Fibroblast of the aortic adventitia (primary cell): Measurements from ENCODE around the gene CSRP3. TPM values are rescaled to one million over a fixed set of nuclear protein-coding genes. Genes with fewer than 3 reads are reported as not detected.

ENCODE experiments used
- DNase-seq: peaks from one replicate; pipeline ENCODE4 v3.0.0-alpha.2; 2010; ENCODE audit warnings: low read depth
- H3K4me3 ChIP-seq: 2 replicates; pipeline ENCODE4 v1.5.1; 2011; ENCODE audit warnings: low read depth, mild to moderate bottlenecking, control low read depth, low read length, moderate library complexity
- total RNA-seq: library from RNA; depleted of rRNA; stranded (reverse); fragments of >200 nt; gene quantifications from 2 replicates; pipeline ENCODE4 v1.2.3, GENCODE V29; 2012; ENCODE audit warnings: low replicate concordance
- TF ChIP-seq, protein P1 (sequence below): IDR thresholded peaks from 2 replicates; pipeline ENCODE4 v1.5.1; 2011; ENCODE audit warnings: mild to moderate bottlenecking, low read length, control low read depth, inconsistent platforms; ENCODE audit not compliant: insufficient read depth

CSRP3 gene
- total RNA-seq, 1 donor, result 0.27 TPM

DNA sequence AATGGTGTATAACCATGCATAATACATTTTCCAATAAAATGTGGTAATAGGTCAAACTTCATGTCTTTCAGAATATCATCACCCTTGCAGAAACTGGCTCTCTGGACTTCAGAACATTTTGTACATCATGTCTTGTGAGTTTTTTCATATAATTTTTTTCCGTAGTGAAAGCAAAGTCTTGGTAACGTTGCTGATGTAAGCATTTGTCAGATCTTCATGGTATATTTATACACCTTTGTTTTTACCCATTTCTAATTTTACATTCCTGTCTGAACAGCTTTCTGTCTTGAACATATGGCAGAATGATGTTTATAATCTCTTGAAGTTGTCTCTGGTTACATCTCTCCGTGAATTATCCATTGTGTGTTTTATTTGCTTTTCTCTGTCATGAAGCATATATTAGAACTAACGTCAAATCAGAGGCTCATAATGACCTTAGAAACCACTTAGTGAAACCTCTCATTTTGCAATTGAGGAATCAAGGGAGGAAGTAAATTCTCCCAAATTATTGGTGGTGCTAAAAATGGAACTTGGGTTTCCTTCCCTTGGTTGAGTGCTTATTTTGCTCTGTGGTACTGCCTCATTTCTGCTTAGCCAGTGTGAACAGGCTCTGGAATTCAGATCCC is 37.4 kb downstream of the CSRP3 start:
- TF ChIP-seq, protein P1, sequence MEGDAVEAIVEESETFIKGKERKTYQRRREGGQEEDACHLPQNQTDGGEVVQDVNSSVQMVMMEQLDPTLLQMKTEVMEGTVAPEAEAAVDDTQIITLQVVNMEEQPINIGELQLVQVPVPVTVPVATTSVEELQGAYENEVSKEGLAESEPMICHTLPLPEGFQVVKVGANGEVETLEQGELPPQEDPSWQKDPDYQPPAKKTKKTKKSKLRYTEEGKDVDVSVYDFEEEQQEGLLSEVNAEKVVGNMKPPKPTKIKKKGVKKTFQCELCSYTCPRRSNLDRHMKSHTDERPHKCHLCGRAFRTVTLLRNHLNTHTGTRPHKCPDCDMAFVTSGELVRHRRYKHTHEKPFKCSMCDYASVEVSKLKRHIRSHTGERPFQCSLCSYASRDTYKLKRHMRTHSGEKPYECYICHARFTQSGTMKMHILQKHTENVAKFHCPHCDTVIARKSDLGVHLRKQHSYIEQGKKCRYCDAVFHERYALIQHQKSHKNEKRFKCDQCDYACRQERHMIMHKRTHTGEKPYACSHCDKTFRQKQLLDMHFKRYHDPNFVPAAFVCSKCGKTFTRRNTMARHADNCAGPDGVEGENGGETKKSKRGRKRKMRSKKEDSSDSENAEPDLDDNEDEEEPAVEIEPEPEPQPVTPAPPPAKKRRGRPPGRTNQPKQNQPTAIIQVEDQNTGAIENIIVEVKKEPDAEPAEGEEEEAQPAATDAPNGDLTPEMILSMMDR, result no peak
- no peak overlapping the region for H3K4me3 ChIP-seq
- no peak for DNase-seq

GRCh38 chr11:19163617-19164016 is 38.2 kb downstream of the CSRP3 start:
- no peak for DNase-seq
- H3K4me3 ChIP-seq, result no peak overlapping the region
- TF ChIP-seq, protein P1, result no peak

GRCh38 chr11:19162951-19163505 is 38.8 kb downstream of the CSRP3 start:
- no peak for DNase-seq
- no peak overlapping the region for H3K4me3 ChIP-seq
- TF ChIP-seq, protein P1, result no peak

- TF ChIP-seq, protein P1, result no peak
Observed at GRCh38 chr11:19161651-19162050, 40.1 kb downstream of the CSRP3 start.

DNA sequence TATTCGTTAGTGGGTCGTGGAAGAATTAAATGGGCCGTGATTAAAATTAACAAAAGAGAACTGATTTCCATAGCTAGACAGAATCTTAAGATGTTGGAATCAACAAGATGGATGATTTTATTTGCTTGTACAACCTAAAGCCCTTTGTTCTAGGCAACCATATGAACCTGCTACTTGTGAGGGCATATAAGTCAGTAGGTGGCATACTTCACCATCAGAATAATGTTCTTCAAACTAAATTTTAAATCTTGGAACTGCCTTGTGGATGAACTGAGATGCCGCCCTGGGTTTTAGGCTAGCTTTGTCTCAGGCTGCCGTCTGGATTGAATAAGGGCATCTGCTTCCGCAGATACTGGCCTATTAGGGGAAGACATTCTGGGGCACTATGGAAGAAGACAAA is 40.9 kb downstream of the CSRP3 start:
- H3K4me3 ChIP-seq, result no peak overlapping the region
- peak; percentile 28 for DNase-seq
- TF ChIP-seq, protein P1, result no peak

More at GRCh38 chr11:19161651-19162050, 40.1 kb downstream of the CSRP3 start:
- no peak overlapping the region for H3K4me3 ChIP-seq
- no peak for DNase-seq

- no peak for DNase-seq
- TF ChIP-seq, protein P1, result no peak
Observed at GRCh38 chr11:19156892-19157291, 44.9 kb downstream of the CSRP3 start.

More at GRCh38 chr11:19156892-19157291, 44.9 kb downstream of the CSRP3 start:
- no peak overlapping the region for H3K4me3 ChIP-seq
